IMR-90 (cell line): ENCODE data around the gene SMIM10L1.

Experiments used
- BHLHE40 ChIP-seq: fragments of 150-350 bp; IDR thresholded peaks from 2 replicates; pipeline ENCODE4 v1.6.1; 2016; ENCODE audit warnings: mild to moderate bottlenecking, low read depth, low read length
- CTCF ChIP-seq: conservative IDR thresholded peaks from 2 replicates; pipeline ENCODE4 v1.5.1; 2012; ENCODE audit warnings: mild to moderate bottlenecking, low read depth, low read length, improper control_type of control experiment
- ELK1 ChIP-seq: fragments of 150-350 bp; IDR thresholded peaks from 2 replicates; pipeline ENCODE4 v1.6.1; 2016; ENCODE audit warnings: low read depth, mild to moderate bottlenecking, low read length, moderate library complexity, borderline replicate concordance
- FOS ChIP-seq: fragments of 150-350 bp; IDR thresholded peaks from 2 replicates; pipeline ENCODE4 v1.6.1; 2016; ENCODE audit warnings: low read depth, low read length
- NFE2L2 ChIP-seq: fragments of 150-350 bp; IDR thresholded peaks from 2 replicates; pipeline ENCODE4 v1.6.1; 2016; ENCODE audit warnings: low read depth, mild to moderate bottlenecking, low read length
- POLR2A ChIP-seq: IDR thresholded peaks from 2 replicates; pipeline ENCODE4 v1.6.1; 2012; ENCODE audit warnings: mild to moderate bottlenecking, low read depth, low read length
- RAD21 ChIP-seq: IDR thresholded peaks from 2 replicates; pipeline ENCODE4 v1.6.1; 2012; ENCODE audit warnings: low read length, improper control_type of control experiment
- SMC3 ChIP-seq: fragments of 150-350 bp; IDR thresholded peaks from 2 replicates; pipeline ENCODE4 v1.6.1; 2016; ENCODE audit warnings: low read depth, mild to moderate bottlenecking, antibody characterized with exemption, low read length, moderate library complexity

GRCh38 chr12:11152725-11153124 lies 18.3 kb upstream of the SMIM10L1 start:
- TF ChIP-seq SMC3, result no peak
- no peak for TF ChIP-seq CTCF
- TF ChIP-seq FOS, result no peak
- TF ChIP-seq RAD21, result no peak
- no peak for TF ChIP-seq BHLHE40
- TF ChIP-seq ELK1, result no peak
- TF ChIP-seq POLR2A, result no peak
- no peak for TF ChIP-seq NFE2L2
